ENCODE data around the gene NKX1-1.

The NKX1-1 gene

GRCh38 chr4:1405636-1406393 is 427 bp downstream of the NKX1-1 start:
- H3K36me3 ChIP-seq (ENCODE audit: insufficient read depth, low read length) = no peaks in the 10 kb centered on the region
- H3K9me3 ChIP-seq (ENCODE audit: insufficient read depth, low read length, severe bottlenecking) = peaks cover 15% of the 10 kb centered on the region
- no peak overlapping the region for H3K27ac ChIP-seq (ENCODE audit: low read length)
- DNase-seq (no peak), ATAC-seq (ENCODE audit: insufficient read depth, low read depth) (no peak)
- H3K4me3 ChIP-seq (ENCODE audit: low read depth in 1 of 2, low read length in 2 of 2) = no peak overlapping the region
- H3K4me1 ChIP-seq (ENCODE audit: insufficient read depth, low read length) = no peaks in the 10 kb centered on the region
- H3K79me2 ChIP-seq (ENCODE audit: insufficient read depth, low read length) = no peaks in the 10 kb centered on the region
- no peaks in the 10 kb centered on the region for H3K27me3 ChIP-seq (ENCODE audit: insufficient read depth, low read length, poor library complexity)
- H2AFZ ChIP-seq (ENCODE audit: low read depth, low read length) = no peak overlapping the region
- H3K9ac ChIP-seq (ENCODE audit: low read depth, low read length) = no peak overlapping the region
- no peak overlapping the region for H3K4me2 ChIP-seq (ENCODE audit: insufficient read depth, low read length)
- H4K20me1 ChIP-seq (ENCODE audit: insufficient read depth, low read length) = 0 out of 2 replicates have a peak, but pooled peaks cover 3% of the 10 kb centered on the region
- TF ChIP-seq EZH2 (IDR thresholded peaks at IDR 0.05; ENCODE audit: borderline replicate concordance, low read depth, low read length, severe bottlenecking) = no peak
- TF ChIP-seq CTCF (IDR thresholded peaks at IDR 0.05; ENCODE audit: borderline replicate concordance, extremely low read depth, low read length, poor library complexity, severe bottlenecking) = no peak

- H3K9me3 ChIP-seq (ENCODE audit: insufficient read depth, low read length, severe bottlenecking) = peaks cover 20% of the 10 kb centered on the region
- H3K4me3 ChIP-seq (ENCODE audit: low read depth in 1 of 2, low read length in 2 of 2) = no peak overlapping the region
- no peak overlapping the region for H3K9ac ChIP-seq (ENCODE audit: low read depth, low read length)
- H3K4me2 ChIP-seq (ENCODE audit: insufficient read depth, low read length) = no peak overlapping the region
- ATAC-seq (ENCODE audit: insufficient read depth, low read depth) (no peak), DNase-seq (no peak)
- TF ChIP-seq CTCF (IDR thresholded peaks at IDR 0.05; ENCODE audit: borderline replicate concordance, extremely low read depth, low read length, poor library complexity, severe bottlenecking) = no peak
- TF ChIP-seq EZH2 (IDR thresholded peaks at IDR 0.05; ENCODE audit: borderline replicate concordance, low read depth, low read length, severe bottlenecking) = no peak
- no peaks in the 10 kb centered on the region for H3K27me3 ChIP-seq (ENCODE audit: insufficient read depth, low read length, poor library complexity)
- 0 out of 2 replicates have a peak, but pooled peaks cover 3% of the 10 kb centered on the region for H4K20me1 ChIP-seq (ENCODE audit: insufficient read depth, low read length)
- H2AFZ ChIP-seq (ENCODE audit: low read depth, low read length) = no peak overlapping the region
- H3K79me2 ChIP-seq (ENCODE audit: insufficient read depth, low read length) = no peaks in the 10 kb centered on the region
- H3K4me1 ChIP-seq (ENCODE audit: insufficient read depth, low read length) = no peaks in the 10 kb centered on the region
- no peak overlapping the region for H3K27ac ChIP-seq (ENCODE audit: low read length)
- H3K36me3 ChIP-seq (ENCODE audit: insufficient read depth, low read length) = no peaks in the 10 kb centered on the region
Observed at GRCh38 chr4:1405254-1405635, 997 bp downstream of the NKX1-1 start.

- no peaks in the 10 kb centered on the region for H3K36me3 ChIP-seq (ENCODE audit: insufficient read depth, low read length)
- H3K27me3 ChIP-seq (ENCODE audit: insufficient read depth, low read length, poor library complexity) = no peaks in the 10 kb centered on the region
- TF ChIP-seq CTCF (IDR thresholded peaks at IDR 0.05; ENCODE audit: borderline replicate concordance, extremely low read depth, low read length, poor library complexity, severe bottlenecking) = no peak
- no peak for TF ChIP-seq EZH2 (IDR thresholded peaks at IDR 0.05; ENCODE audit: borderline replicate concordance, low read depth, low read length, severe bottlenecking)
- no peaks in the 10 kb centered on the region for H3K4me1 ChIP-seq (ENCODE audit: insufficient read depth, low read length)
- H3K79me2 ChIP-seq (ENCODE audit: insufficient read depth, low read length) = no peaks in the 10 kb centered on the region
- H3K9ac ChIP-seq (ENCODE audit: low read depth, low read length) = no peak overlapping the region
- H4K20me1 ChIP-seq (ENCODE audit: insufficient read depth, low read length) = 0 out of 2 replicates have a peak, but pooled peaks cover 3% of the 10 kb centered on the region
- no peak overlapping the region for H3K4me2 ChIP-seq (ENCODE audit: insufficient read depth, low read length)
- H3K27ac ChIP-seq (ENCODE audit: low read length) = no peak overlapping the region
- H3K4me3 ChIP-seq (ENCODE audit: low read depth in 1 of 2, low read length in 2 of 2) = no peak overlapping the region
- no peak overlapping the region for H2AFZ ChIP-seq (ENCODE audit: low read depth, low read length)
- DNase-seq (no peak), ATAC-seq (ENCODE audit: insufficient read depth, low read depth) (no peak)
- peaks cover 25% of the 10 kb centered on the region for H3K9me3 ChIP-seq (ENCODE audit: insufficient read depth, low read length, severe bottlenecking)
Observed at GRCh38 chr4:1404573-1405253, 1.5 kb downstream of the NKX1-1 start.
